HepG2 (cell line): ENCODE results near the gene ATP6V0D1. TPM values are rescaled to one million over a fixed set of nuclear protein-coding genes. Genes with fewer than 3 reads are reported as not detected.
A peak's percentile ranks its signal among the peaks of the same experiment; 100 is the strongest.

ENCODE experiments used
- BCLAF1 ChIP-seq: fragments of 450-650 bp; IDR thresholded peaks from 2 replicates; pipeline ENCODE4 v1.6.1; 2017; ENCODE audit warnings: mild to moderate bottlenecking
- CENPX ChIP-seq: sonication (generic); formaldehyde crosslinking; IDR thresholded peaks from 2 replicates; pipeline ENCODE4 v1.9.0; 2021; ENCODE audit warnings: mild to moderate bottlenecking, missing genetic modification reagents, moderate library complexity
- DMAP1 ChIP-seq: IDR thresholded peaks from 2 replicates; pipeline ENCODE4 v1.6.1; 2016
- ELF1 ChIP-seq: sonication (generic); formaldehyde crosslinking; IDR thresholded peaks from 2 replicates; pipeline ENCODE4 v1.4.0; 2020; ENCODE audit warnings: missing genetic modification reagents
- ESRRA ChIP-seq: sonication (generic); formaldehyde crosslinking; IDR thresholded peaks from 2 replicates; pipeline ENCODE4 v1.5.1; 2020; ENCODE audit warnings: mild to moderate bottlenecking, low read depth, missing genetic modification reagents
- GABPB1 ChIP-seq: IDR thresholded peaks from 2 replicates; pipeline ENCODE4 v1.6.1; 2016; ENCODE audit warnings: mild to moderate bottlenecking, missing genetic modification reagents, moderate library complexity, missing compliant biosample characterization
- IRX3 ChIP-seq: sonication (generic); formaldehyde crosslinking; IDR thresholded peaks from 2 replicates; pipeline ENCODE4 v1.8.1; 2023; ENCODE audit warnings: mild to moderate bottlenecking, low read depth, missing genetic modification reagents, borderline replicate concordance
- JUND ChIP-seq: sonication (generic); formaldehyde crosslinking; IDR thresholded peaks from 2 replicates; pipeline ENCODE4 v1.8.0; 2022; ENCODE audit warnings: mild to moderate bottlenecking, missing genetic modification reagents
- KDM2A ChIP-seq: sonication (generic); formaldehyde crosslinking; IDR thresholded peaks from 2 replicates; pipeline ENCODE4 v1.4.0; 2020; ENCODE audit warnings: low read depth, missing genetic modification reagents, borderline replicate concordance
- NCOA1 ChIP-seq: sonication (generic); formaldehyde crosslinking; IDR thresholded peaks from 2 replicates; pipeline ENCODE4 v1.9.0; 2021; ENCODE audit warnings: missing genetic modification reagents
- PHB2 ChIP-seq: fragments of 450-650 bp; IDR thresholded peaks from 2 replicates; pipeline ENCODE4 v1.6.1; 2018; ENCODE audit not compliant: partially characterized antibody
- PHF21A ChIP-seq: sonication (generic); formaldehyde crosslinking; IDR thresholded peaks from 2 replicates; pipeline ENCODE4 v1.5.0; 2020; ENCODE audit warnings: mild to moderate bottlenecking, missing genetic modification reagents
- POGZ ChIP-seq: sonication (generic); formaldehyde crosslinking; IDR thresholded peaks from 2 replicates; pipeline ENCODE4 v1.4.0; 2020; ENCODE audit warnings: mild to moderate bottlenecking, missing genetic modification reagents
- RFX5 ChIP-seq: IDR thresholded peaks from 2 replicates; pipeline ENCODE4 v1.6.1; 2011; ENCODE audit warnings: low read depth, low read length, improper control_type of control experiment
- SNRNP70 ChIP-seq: fragments of 200-400 bp; formaldehyde crosslinking; IDR thresholded peaks from 2 replicates; pipeline ENCODE4 v1.6.1; 2017; ENCODE audit warnings: mild to moderate bottlenecking, low read depth, low read length, moderate library complexity
- THYN1 ChIP-seq: sonication (generic); formaldehyde crosslinking; IDR thresholded peaks from 2 replicates; pipeline ENCODE4 v1.8.1; 2023; ENCODE audit warnings: low read depth, mild to moderate bottlenecking, moderate library complexity, missing genetic modification reagents, borderline replicate concordance
- ZBTB7A ChIP-seq: sonication (generic); formaldehyde crosslinking; IDR thresholded peaks from 2 replicates; pipeline ENCODE4 v1.8.0; 2022; ENCODE audit warnings: mild to moderate bottlenecking, missing genetic modification reagents
- ZNF253 ChIP-seq: sonication (generic); formaldehyde crosslinking; IDR thresholded peaks from 2 replicates; pipeline ENCODE4 v1.8.0; 2022; ENCODE audit warnings: mild to moderate bottlenecking, missing genetic modification reagents, borderline replicate concordance
- ZNF282 ChIP-seq: fragments of 450-650 bp; IDR thresholded peaks from 2 replicates; pipeline ENCODE4 v1.6.1; 2018; ENCODE audit not compliant: partially characterized antibody
- ZNF550 ChIP-seq: sonication (generic); formaldehyde crosslinking; IDR thresholded peaks from 2 replicates; pipeline ENCODE4 v1.4.0; 2020; ENCODE audit warnings: mild to moderate bottlenecking, missing genetic modification reagents, borderline replicate concordance
- ZNF614 ChIP-seq: IDR thresholded peaks from 2 replicates; pipeline ENCODE4 v1.6.1; 2018; ENCODE audit warnings: missing biosample characterization, missing genetic modification reagents, inconsistent platforms, borderline replicate concordance
- ZNF615 ChIP-seq: sonication (generic); formaldehyde crosslinking; IDR thresholded peaks from 2 replicates; pipeline ENCODE4 v1.5.0; 2020; ENCODE audit warnings: mild to moderate bottlenecking, missing genetic modification reagents, borderline replicate concordance
- polyA plus RNA-seq, 8 experiments: library from polyadenylated mRNA; depleted of rRNA in 3 of 8; stranded (reverse) in 7 of 8; unstranded in 1 of 8; fragments of >200 nt; fragmentation: Illumina TruSeq in 4 of 8; extraction: Trizol in 4 of 8; gene quantifications; 2 replicates each; pipeline versions ENCODE4 v1.2.1 to v1.2.3, GENCODE V29; 2011 to 2016; ENCODE audit warnings: low read depth in 4 of 8, missing spikeins in 1 of 8, mixed read lengths in 1 of 8; ENCODE audit not compliant: insufficient read depth in 1 of 8
- total RNA-seq, 5 experiments: library from RNA; depleted of rRNA; stranded (reverse); fragments of >200 nt; fragmentation: Illumina TruSeq; extraction: Trizol; gene quantifications; 2 replicates each; pipeline ENCODE4 v1.2.3, GENCODE V29; 2016; ENCODE audit warnings: low read depth in 1 of 5
- TF ChIP-seq, protein P1 (sequence below): sonication (generic); formaldehyde crosslinking; IDR thresholded peaks from 2 replicates; pipeline ENCODE4 v1.8.1; 2023; ENCODE audit warnings: mild to moderate bottlenecking, missing genetic modification reagents, borderline replicate concordance
- TF ChIP-seq, protein P2 (sequence below): sonication (generic); formaldehyde crosslinking; IDR thresholded peaks from 2 replicates; pipeline ENCODE4 v1.4.0; 2020; ENCODE audit warnings: low read depth, mild to moderate bottlenecking, missing genetic modification reagents
- TF ChIP-seq, protein P3 (sequence below): sonication (generic); formaldehyde crosslinking; IDR thresholded peaks from 2 replicates; pipeline ENCODE4 v1.4.0; 2020; ENCODE audit warnings: missing genetic modification reagents

Gene ATP6V0D1
- total and polyA plus RNA-seq, 2 of the 13 experiments (the other 11 are each of a cell fraction or from before 2014, with no cell fraction given), result 51.1 to 61.3 TPM

DNA sequence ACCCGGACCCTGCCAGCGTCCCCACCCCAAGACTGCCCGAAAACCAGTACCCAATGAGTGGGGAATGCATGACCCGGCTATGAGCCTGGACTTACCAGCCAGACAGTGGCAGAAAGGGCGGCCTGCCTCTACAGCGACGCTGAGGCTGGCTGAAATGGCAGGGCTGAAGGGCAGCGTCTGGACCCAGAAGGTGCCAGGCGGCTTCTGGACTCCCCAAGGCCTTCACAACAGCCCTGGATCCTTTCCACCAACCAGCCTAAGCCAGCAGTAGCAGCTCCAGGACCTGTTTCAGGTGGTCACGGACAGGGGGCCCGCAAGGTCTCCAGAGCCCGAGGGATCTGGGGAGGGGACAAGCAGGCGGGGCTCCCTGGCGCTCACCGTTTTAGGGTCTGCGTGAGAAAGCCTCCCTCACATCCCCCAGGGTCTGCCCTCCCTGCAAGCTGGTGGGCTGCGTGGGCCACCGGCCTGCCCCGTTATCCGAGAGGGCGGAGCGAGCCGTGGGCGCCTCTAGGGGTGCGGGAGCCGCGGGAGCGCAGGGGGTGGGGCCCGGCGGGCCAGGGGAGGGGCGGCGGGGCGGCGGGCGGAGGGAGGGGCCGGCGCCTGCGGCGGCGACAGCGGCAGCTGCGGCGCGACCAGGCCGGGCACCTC lies 47.4 kb upstream of the ATP6V0D1 start, which contains the start of gene RIPOR1 (continued):
- TF ChIP-seq, protein P1, sequence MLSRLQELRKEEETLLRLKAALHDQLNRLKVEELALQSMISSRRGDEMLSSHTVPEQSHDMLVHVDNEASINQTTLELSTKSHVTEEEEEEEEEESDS (CRISPR knock-in tag), result no peak
- TF ChIP-seq RFX5 (no peak), ZNF615 (no peak), ZNF253 (no peak), SNRNP70 (no peak), BCLAF1 (no peak), KDM2A (CRISPR knock-in tag) (peak; percentile 75), ELF1 (CRISPR knock-in tag) (no peak), PHB2 (no peak), ESRRA (CRISPR knock-in tag) (peak; percentile 33; the same call in 1 of the 2 replicates), ZNF550 (CRISPR knock-in tag) (no peak; the same call in 1 of the 2 replicates), CENPX (CRISPR knock-in tag) (no peak), ZNF614 (no peak), ZNF282 (no peak), JUND (CRISPR knock-in tag) (no peak), IRX3 (CRISPR knock-in tag) (no peak), ZBTB7A (CRISPR knock-in tag) (peak; percentile 17; the same call in 1 of the 2 replicates), POGZ (CRISPR knock-in tag) (no peak), PHF21A (CRISPR knock-in tag) (no peak), THYN1 (CRISPR knock-in tag) (no peak), NCOA1 (CRISPR knock-in tag) (no peak), GABPB1 (no peak), DMAP1 (CRISPR knock-in tag) (peak; percentile 33; the same call in 1 of the 2 replicates)
- TF ChIP-seq, protein P2, sequence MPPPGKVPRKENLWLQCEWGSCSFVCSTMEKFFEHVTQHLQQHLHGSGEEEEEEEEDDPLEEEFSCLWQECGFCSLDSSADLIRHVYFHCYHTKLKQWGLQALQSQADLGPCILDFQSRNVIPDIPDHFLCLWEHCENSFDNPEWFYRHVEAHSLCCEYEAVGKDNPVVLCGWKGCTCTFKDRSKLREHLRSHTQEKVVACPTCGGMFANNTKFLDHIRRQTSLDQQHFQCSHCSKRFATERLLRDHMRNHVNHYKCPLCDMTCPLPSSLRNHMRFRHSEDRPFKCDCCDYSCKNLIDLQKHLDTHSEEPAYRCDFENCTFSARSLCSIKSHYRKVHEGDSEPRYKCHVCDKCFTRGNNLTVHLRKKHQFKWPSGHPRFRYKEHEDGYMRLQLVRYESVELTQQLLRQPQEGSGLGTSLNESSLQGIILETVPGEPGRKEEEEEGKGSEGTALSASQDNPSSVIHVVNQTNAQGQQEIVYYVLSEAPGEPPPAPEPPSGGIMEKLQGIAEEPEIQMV (CRISPR knock-in tag), result no peak
- TF ChIP-seq, protein P3, sequence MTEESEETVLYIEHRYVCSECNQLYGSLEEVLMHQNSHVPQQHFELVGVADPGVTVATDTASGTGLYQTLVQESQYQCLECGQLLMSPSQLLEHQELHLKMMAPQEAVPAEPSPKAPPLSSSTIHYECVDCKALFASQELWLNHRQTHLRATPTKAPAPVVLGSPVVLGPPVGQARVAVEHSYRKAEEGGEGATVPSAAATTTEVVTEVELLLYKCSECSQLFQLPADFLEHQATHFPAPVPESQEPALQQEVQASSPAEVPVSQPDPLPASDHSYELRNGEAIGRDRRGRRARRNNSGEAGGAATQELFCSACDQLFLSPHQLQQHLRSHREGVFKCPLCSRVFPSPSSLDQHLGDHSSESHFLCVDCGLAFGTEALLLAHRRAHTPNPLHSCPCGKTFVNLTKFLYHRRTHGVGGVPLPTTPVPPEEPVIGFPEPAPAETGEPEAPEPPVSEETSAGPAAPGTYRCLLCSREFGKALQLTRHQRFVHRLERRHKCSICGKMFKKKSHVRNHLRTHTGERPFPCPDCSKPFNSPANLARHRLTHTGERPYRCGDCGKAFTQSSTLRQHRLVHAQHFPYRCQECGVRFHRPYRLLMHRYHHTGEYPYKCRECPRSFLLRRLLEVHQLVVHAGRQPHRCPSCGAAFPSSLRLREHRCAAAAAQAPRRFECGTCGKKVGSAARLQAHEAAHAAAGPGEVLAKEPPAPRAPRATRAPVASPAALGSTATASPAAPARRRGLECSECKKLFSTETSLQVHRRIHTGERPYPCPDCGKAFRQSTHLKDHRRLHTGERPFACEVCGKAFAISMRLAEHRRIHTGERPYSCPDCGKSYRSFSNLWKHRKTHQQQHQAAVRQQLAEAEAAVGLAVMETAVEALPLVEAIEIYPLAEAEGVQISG (CRISPR knock-in tag), result peak; percentile 23; the same call in 1 of the 2 replicates
